GM19467 (cell line): ENCODE results near the gene ODC1.

Source experiments
- ATAC-seq: cut with Tn5 transposase; IDR thresholded peaks from one replicate; pipeline ENCODE4 v1.9.1; 2021; ENCODE audit warnings: mild to moderate bottlenecking, moderate library complexity; ENCODE audit not compliant: unreplicated experiment

The ODC1 gene

DNA sequence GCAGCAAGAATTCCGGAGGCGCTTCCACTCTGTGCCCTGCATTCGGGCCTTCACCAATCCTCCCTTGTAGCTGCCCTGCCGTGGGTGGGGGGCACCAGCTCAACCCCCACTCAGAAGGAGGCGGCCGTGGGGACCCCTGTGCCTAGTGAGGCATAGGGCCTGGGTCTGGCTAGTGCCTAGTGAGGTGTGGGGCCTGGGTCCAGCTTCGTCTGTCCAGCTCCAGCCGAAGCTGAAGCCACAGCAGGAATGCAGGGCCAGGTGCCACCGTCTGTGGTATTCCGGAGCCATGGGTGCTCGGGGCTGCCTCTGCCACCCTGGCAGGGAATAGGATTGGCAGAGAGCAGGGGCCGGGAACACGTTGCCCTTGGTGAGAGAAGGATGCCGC lies 12.3 kb downstream of the ODC1 start:
- no peak for ATAC-seq

DNA sequence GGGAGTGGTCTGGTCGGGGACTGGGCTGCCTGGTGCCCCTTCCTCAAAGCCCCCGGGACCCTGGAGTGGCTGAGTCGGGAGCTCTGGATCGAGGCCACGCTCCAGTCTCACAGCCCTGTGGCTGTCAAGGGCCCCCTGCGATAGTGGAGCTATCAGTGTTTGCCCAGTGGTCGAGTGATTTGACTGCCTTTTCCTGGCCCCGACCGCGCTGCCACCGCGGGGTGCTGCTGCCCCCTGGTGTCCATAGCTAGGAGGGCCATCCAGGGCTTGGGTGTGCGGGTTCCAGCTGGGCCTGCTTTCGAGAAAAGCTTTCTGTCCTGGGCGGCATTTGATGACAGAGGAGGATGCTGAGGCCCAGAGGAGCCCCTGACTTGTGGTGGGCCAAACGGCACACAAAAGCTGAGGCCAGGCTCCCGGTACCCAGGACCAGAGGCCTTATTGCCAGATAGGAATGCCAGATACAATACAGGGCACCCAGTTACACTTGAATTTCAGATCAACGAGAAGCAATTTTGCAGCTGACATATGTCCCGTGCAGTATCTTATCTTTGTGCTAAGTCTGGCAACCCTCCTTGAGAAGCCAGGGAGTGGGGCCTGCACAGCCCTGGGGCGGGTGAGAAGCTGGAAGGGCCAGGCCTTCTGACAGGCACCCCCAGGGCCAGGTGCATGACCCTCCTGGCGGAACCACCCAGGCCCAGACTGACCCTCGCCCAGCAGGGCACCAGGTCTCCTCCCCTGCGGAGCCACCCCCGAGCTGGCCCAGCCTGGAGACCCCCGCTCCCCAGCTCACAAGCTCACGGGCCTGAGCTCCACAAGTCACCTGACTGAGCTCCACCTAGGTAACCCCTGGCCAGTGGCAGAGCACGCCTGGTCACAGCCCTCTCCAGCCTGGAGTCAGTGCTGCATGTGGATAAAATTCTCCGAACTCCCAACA lies 13.0 kb downstream of the ODC1 start:
- peak; percentile 77 for ATAC-seq

DNA sequence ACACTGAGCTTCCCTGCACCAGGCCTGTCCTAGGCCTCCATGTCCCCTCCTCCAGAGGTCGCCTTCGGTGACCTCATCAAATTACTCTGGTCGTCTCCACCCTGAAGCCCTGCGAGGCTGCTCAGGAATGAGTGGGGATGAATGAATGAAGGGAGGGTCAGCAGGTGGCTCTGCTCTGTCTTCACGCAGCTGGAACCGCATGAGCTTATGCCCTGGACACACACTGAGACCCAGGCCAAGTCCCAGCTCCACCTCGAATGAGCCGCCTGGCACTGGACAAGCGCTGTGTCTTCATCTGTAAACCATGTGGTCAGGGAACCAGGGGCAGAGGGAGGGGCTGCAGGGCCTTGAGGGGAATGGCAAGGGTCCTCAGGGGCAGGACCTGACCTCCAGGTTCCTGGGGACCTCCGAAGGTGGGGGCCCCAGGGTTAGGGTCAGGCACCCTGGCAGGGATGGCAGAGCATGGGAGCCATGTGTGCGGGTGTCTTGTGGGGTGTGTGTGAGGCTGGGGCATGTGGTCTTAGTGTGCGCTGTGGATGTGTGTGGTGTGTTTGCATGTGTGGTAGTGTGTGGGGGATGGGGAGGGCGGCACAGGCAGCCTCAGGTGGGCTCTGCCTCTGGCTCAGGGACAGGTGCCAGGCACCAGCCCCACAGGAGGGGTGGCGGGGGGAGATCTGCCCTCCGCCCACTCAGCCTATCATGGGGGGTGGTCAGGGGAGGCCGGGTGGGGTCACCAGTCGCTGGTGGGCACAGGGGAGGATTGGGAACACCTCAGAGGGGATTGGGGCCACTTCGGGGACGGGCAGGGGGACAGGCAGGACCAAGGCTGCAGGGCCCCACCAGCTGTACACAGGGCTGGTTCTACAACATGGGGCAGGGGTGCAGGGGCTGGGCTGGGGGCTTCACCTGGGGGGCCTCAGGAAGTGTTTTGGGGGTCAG lies 13.9 kb downstream of the ODC1 start:
- no peak for ATAC-seq

DNA sequence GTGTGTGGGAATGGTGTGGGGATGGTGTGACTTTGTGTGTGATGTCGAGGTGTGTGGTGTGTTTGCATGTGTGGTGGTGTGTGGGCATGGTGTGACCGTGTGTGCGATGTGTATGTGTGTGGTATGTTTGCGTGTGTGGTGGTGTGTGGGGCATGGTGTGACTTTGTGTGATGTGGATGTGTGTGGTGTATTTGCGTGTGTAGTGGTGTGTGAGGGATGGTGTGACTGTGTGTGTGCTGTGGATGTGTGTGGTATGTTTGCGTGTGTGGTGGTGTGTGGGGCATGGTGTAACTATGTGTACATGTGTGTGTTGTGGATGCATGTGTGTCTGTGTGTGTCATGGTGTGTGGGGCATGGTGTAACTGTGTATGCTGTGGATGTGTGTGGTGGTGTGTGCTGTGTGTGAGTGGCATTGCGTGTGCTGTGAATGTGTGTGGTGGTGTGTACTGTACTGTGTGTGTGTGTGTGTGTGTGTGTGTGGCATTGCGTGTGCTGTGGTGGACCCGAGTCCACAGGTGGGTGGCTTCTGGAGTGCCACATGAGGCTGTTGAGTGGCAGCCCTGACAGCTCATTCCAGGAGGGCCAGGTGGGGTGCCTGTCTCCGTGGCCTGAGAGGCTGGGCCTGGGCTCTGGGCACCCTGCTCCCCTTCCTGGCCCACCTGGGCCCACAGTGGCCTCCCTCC lies 14.7 kb downstream of the ODC1 start:
- ATAC-seq: no peak

DNA sequence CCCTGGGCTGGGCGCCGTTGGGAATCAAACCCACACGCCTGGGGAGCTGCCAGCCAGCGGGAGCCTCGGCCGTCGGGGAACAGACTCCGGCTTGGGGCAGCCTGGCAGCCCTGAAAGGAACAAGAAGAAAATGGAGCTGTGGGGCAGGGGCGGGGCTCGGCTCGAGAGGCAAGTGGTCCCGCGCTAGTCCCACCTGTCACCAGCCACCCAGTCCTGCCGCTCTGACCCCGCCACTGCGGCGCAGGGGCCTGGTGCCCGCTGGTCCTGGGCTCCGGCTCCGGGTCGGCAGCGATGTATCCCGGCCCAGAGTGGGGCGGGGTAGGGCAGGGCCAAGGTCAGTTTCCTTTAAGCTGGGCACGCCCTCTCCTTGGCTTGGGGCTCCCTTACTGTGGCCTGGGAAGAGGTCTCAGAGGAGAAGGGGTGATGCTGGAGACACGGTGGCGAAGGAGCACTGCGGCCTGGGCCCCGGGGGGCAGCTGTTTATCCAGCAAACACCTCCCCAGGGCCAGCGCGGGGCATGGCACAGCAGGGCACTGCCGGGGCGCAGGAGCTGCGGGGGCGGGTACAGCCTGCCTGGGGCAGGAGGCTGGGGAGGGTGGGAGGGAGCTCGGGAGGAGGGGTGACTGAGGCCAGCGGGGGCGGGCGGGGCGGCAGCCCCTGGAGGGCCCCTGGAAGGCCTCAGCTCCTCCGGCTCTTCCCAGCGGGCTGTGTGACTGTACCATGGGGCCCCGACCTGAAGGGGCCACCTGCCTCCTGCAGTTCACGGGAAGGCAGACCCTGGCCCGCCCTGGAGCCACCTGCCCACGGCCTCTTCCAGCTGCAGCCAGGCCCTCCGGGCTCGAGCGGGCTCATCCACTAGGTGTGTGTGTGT lies 15.6 kb downstream of the ODC1 start:
- no peak for ATAC-seq

DNA sequence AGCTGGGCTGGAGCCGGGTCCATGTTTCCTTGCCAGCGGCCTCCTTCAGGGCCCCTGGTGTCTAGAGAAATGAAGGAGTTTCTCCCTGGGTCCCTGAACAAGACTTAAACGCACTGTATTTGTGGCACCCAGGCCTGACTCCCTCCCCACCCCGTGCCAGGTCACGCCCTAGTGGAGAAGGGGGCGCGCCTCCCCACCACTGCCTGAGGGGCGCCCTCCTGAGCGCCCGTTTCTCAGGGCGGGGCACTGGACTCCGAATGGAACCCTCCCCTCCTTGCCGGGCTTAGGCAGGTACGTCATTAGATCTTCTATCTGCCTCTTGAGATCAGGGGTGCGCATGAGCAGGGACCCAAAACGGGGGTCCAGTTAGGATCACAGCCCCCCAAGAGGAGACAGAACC lies 16.3 kb downstream of the ODC1 start:
- no peak for ATAC-seq

DNA sequence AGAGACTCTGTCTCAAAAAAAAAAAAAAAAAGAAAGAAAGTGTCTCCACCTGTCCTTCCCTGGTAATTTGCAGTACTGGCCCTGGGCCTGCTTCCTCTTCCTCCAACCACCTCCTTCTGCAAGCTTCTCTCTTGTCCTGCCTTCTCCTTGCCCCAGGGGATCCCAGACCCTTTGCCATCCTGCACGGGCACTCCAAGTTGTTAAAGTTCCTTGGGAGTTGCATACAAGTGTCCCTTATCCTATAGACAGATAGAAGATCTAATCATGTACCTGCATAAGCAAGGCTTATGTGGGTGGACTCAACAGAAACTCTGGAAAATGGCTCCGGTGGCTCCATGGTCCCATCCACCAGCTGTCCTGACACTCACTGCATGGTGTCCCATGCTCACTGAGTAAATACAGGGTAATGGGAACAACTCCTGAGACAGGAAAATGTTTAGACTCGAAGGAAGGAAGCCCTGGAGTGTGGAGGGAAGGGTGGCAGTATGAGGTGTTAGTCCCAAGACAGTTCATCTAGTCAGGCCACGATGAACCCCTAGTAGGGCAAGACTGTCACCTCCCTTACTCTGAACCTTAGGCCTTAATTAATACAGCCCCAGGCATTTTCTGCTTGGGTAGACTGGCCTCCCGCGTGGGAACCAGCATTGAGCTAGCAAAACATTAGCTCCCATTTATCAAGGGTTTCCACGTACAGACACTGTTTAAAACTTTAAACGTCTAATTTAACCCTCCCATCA lies 17.1 kb downstream of the ODC1 start:
- ATAC-seq: no peak

DNA sequence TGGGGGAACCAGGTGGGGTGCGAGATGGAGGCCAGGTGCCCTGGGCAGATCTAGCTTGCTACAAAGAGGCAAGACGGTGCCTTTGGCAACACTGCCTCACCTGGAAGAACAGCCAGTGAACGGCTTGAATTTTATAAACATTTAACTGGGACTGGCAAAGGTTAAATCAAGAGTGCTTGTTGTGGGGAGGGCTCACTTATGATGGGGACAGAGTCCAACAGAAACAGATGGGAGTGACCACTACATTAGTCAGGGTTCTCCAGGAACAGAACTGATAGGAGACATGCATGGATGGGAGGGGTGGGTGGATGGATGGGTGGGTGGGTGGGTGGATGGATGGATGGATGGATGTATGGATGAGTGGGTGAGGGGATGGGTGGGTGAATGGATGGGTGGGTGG lies 19.2 kb downstream of the ODC1 start:
- ATAC-seq: no peak

DNA sequence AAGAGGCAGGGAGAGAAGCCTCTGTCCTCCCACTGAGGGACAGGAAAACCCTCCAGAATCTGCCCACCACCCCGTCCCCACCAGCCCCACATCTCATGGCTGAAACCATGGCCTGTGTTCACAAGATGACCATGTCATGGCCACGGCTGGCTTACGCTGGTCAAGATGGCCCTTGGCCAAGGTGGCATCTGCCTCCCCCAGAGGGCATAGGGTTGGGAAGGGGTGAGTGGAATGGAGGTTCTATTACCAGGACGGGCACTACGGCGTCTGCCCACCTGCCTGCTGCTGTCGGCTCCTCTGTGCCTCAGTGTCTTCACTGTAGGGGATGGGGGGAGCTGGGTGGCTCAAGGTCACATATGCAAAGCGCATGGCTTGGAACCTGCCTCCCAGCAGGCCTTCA lies 19.8 kb downstream of the ODC1 start:
- ATAC-seq: no peak

DNA sequence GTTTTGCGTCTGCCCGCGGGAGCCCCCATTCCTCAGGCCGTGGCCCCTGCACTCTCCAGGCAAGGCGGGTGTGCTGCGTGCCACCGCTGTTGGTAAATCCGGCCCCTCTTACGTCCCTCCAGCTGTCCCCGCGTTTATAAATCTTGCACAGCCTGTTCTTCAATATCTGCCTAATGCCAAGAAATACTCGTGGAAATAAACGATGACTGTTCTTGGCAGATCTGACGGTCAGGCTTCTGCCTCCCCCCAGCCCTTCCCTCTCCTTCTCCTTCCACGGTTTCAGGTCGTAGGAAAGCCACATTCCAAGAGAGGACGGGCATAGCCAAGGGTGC lies 20.5 kb downstream of the ODC1 start:
- ATAC-seq: no peak

DNA sequence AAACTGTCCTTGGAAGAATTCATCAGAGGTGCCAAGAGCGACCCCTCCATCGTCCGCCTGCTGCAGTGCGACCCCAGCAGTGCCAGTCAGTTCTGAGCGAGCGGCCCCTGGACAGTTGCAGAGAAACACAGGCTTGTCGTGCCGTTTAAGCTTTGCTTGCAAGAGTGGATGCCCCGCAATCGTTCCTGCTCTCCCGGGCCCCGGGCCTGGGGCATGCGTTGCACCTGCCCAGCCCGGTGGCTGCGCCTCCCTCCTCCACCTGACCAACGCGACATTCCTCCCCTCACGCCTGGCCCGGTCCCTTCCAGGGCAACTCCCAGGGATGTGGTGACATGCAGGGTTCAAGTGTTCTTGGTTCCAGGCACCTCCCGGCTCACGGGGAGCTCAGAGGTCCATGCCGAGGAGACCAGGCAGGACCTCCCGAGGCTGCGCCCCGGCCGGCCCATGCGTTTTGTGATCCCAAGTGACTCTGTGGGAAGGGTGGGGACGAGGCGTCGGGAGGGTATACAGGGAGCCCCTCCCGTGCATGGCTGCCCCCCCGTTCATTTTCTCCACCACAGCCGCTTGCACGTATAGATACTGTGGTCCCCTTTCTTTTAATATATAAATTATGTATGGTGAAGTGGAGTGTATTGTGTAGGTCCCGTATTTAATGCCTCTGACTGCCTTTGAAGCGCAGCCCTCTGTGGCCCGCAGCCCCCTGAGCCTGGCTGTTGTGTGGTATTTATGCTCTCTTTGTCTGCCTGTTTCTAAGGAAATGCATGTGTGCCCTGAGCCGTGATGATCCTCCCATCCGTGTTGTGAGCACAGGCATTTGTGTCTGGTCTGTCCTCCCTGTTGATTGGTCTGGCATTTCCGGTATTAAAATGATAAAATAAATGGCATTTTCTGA lies 21.2 kb downstream of the ODC1 start:
- ATAC-seq: no peak

DNA sequence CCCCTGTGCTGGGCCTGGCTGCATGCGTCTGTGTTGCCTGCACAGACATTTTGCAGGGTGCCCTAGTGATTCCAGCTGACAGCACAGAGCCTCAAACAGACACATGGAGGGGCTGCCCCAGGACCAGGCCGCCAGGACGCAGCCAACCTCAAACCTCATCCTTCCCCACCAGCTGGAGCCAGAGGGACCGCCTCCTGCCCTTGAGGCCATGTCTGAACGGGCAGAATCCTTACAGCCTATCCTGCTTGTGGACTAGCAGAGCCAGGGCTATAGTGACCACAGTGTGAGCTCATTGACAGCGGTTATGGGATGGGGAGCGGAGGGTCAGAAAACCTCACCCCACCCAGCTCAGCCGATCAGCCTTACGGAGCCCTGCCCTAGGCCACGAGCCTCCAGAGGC lies 22.4 kb downstream of the ODC1 start:
- no peak for ATAC-seq

DNA sequence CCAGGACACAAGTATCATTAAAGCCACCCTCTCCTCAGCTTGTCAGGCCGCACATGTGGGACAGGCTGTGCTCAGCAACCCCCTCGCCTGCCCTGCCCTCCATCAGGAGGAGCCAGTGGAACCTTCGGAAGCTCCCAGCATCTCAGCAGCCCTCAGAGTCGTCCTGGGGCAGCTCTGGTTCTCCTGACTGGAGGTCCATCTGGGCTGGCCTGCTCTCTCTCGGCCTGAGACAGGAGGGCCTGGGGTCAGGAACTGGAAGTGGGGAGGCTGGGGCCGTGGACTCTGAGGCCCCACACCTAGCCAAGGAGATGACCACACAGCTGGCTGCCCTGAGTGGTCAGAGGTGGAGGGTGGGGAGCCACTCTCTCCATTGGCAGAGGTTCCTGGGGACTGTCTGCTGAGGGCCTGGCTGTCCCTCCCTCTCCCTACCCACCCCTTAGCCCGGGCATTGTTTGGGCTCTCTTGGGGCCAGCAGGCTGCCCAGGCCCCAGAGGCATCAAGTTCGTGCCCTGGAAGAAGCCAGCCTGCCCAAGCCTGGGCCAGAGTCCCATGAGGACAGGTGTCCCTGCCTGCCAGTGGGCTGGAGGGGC lies 23.1 kb downstream of the ODC1 start:
- ATAC-seq: no peak

DNA sequence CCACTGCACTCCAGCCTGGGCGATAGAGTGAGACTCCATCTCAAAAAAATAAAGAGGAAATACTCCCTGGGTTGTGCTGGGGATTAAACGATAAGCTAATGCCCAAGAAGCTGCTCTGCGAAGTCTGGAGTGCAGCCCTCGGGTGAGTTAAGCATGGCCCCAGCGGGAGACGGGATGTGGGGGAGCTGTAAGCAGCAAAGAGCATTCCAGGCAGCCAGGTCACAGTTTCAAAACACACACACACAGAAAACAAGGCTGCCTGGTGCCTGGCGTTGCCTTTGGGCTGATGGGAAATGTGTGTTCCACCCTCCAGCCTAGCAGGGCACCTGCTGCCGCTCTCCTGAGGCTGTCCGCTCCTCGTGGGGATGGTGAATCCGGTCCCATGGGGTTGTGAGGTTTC lies 24.1 kb downstream of the ODC1 start:
- no peak for ATAC-seq

DNA sequence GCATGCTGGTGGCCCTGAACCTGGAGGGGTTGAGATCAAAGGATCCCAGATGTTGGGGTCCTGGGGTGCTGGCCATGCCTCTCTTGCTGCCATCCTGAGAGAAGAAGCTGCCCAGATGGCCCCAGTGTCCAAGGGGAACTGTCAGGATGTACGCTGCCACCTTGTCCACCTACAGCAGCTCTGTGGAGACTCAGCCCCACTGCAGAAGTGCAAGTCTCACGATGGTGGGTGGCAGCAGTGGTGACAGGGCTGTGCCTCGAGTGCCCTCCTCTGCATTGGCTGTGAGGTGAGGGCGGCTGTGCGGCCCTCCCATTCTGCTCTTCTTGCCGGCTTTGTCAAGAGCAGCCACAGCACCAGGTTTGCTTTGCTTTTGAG lies 24.7 kb downstream of the ODC1 start:
- no peak for ATAC-seq

DNA sequence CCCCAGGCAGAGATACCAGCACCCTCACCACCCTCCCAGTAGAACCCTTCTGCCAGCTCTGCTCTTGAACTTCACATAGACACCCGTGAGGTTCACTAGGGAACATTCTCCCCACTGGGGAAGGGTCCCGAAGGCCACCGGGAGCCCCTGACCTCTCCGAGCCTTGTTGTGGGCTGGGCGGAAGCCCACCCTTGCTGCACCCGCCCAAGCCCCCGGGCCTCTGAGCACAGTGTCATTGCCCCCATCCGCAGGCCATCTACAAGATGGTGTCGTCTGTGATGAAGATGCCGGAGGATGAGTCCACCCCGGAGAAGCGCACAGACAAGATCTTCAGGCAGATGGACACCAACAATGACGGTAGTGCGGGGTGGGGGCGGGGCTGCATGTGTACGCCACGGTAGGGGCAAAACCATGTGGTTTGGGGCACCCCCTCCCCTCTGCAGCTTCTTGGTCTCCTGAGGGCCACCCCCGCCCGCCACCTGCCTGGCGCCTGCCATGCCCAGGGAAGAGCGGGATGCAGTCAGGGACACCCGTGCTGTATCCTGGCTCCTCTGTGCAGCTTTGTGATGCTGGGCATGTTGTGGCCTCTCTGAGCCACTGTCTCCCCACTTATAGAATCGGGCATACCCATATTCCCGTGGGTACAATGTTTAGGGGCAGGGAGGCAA lies 25.3 kb downstream of the ODC1 start:
- ATAC-seq: no peak

DNA sequence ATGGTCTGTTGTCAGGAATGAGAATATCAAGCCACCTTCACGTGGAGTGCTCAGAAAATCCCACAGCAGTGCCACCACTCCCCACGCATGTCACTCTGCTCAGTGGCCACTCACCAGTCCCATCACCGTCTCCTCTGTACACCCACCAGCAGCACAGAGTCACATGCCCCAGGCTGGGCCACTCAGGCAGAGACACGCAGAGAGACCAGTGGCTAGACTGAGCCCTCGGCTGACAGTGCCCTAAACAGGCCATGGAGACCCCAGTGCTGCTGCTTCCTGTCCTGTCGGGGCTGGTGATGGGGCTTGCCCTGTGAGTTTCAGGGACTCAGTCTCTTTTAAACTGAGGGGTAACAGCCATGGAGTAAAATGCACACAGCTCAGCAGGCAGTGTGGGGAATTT lies 25.9 kb downstream of the ODC1 start:
- no peak for ATAC-seq
